Measurements from ENCODE around the gene ANKRD18B.
"Not testable (repeated sequence)": the region's sequence is repeated elsewhere in the genome, so short reads cannot be mapped to it uniquely, and the experiment has no call there.

The ANKRD18B gene

GRCh38 chr9:33614001-33614687 is 90.1 kb downstream of the ANKRD18B start:
- Mint-ChIP-seq H3K36me3 (ENCODE audit: low read depth) (no peaks in the 10 kb centered on the region), H3K4me3 (no peak overlapping the region), H3K27me3 (peaks cover 24% of the 10 kb centered on the region), H3K9me3 (no peaks in the 10 kb centered on the region), H3K27ac (no peak overlapping the region), H3K4me1 (ENCODE audit: low read depth) (peaks cover 3% of the 10 kb centered on the region)
- no peak for DNase-seq

GRCh38 chr9:33618370-33618769 is 94.3 kb downstream of the ANKRD18B start:
- not testable (repeated sequence) for DNase-seq; H3K36me3 Mint-ChIP-seq (ENCODE audit: low read depth); H3K27ac Mint-ChIP-seq; H3K9me3 Mint-ChIP-seq; H3K4me1 Mint-ChIP-seq (ENCODE audit: low read depth); H3K4me3 Mint-ChIP-seq
- H3K27me3 Mint-ChIP-seq: peaks cover 19% of the 10 kb centered on the region

- no peak for DNase-seq
These were observed 95.8 kb downstream of the ANKRD18B start for GRCh38 chr9:33619666-33620404.

GRCh38 chr9:33620738-33621439 is 96.8 kb downstream of the ANKRD18B start:
- Mint-ChIP-seq H3K27me3 (peaks cover 29% of the 10 kb centered on the region), H3K4me3 (no peak overlapping the region), H3K9me3 (no peaks in the 10 kb centered on the region), H3K27ac (no peak overlapping the region), H3K36me3 (ENCODE audit: low read depth) (no peaks in the 10 kb centered on the region), H3K4me1 (ENCODE audit: low read depth) (peaks cover 11% of the 10 kb centered on the region)
- no peak for DNase-seq

More at GRCh38 chr9:33619666-33620404, 95.8 kb downstream of the ANKRD18B start:
- peaks cover 28% of the 10 kb centered on the region for H3K27me3 Mint-ChIP-seq
- no peaks in the 10 kb centered on the region for H3K9me3 Mint-ChIP-seq
- H3K36me3 Mint-ChIP-seq (ENCODE audit: low read depth): no peaks in the 10 kb centered on the region
- peaks cover 11% of the 10 kb centered on the region for H3K4me1 Mint-ChIP-seq (ENCODE audit: low read depth)
- no peak overlapping the region for H3K4me3 Mint-ChIP-seq
- H3K27ac Mint-ChIP-seq: no peak overlapping the region
